Mesenchymal stem cell (in vitro differentiated cells and primary cell): ENCODE results near the gene TSPAN32.

Experiments
- DNase-seq: peaks from one replicate; pipeline ENCODE4 v3.0.0-alpha.2; 2013
- H2AFZ ChIP-seq: one replicate; pipeline ENCODE4 v1.6.1; 2013; ENCODE audit warnings: low read depth, mild to moderate bottlenecking, control low read depth, inconsistent platforms, low read length, moderate library complexity
- H2AK5ac ChIP-seq: 2 replicates; pipeline ENCODE4 v1.6.1; 2013; ENCODE audit warnings: low read length, moderate library complexity, mild to moderate bottlenecking, inconsistent platforms; ENCODE audit not compliant: severe bottlenecking
- H2BK120ac ChIP-seq: one replicate; pipeline ENCODE4 v1.6.1; 2013; ENCODE audit warnings: low read depth, mild to moderate bottlenecking, inconsistent platforms, low read length, moderate library complexity
- H2BK12ac ChIP-seq, 2 experiments: one replicate each; pipeline ENCODE4 v1.6.1; 2013; ENCODE audit warnings: inconsistent platforms in 2 of 2, low read length in 2 of 2, mild to moderate bottlenecking in 2 of 2, moderate library complexity in 2 of 2, control low read depth in 1 of 2
- H2BK15ac ChIP-seq: one replicate; pipeline ENCODE4 v1.6.1; 2013; ENCODE audit warnings: mild to moderate bottlenecking, low read depth, inconsistent platforms; ENCODE audit not compliant: poor library complexity, severe bottlenecking
- H2BK5ac ChIP-seq: 2 replicates; pipeline ENCODE4 v1.6.1; 2013; ENCODE audit warnings: low read depth, mild to moderate bottlenecking, low read length, control low read depth, inconsistent platforms; ENCODE audit not compliant: poor library complexity, severe bottlenecking
- H3K14ac ChIP-seq, 2 experiments: one replicate each; pipeline ENCODE4 v1.6.1; 2013; ENCODE audit warnings: inconsistent platforms in 2 of 2, low read length in 2 of 2, control low read depth in 1 of 2, mild to moderate bottlenecking in 1 of 2, moderate library complexity in 1 of 2
- H3K18ac ChIP-seq, 2 experiments: one replicate each; pipeline ENCODE4 v1.6.1; 2013; ENCODE audit warnings: inconsistent platforms in 2 of 2, low read length in 2 of 2, control low read depth in 1 of 2, low read depth in 1 of 2, mild to moderate bottlenecking in 1 of 2
- H3K23ac ChIP-seq, 2 experiments: one replicate each; pipeline ENCODE4 v1.6.1; 2013; ENCODE audit warnings: inconsistent platforms in 2 of 2, low read length in 2 of 2, mild to moderate bottlenecking in 2 of 2, moderate library complexity in 2 of 2, control low read depth in 1 of 2
- H3K27ac ChIP-seq: 2 replicates; pipeline ENCODE4 v1.5.1; 2013; ENCODE audit warnings: mild to moderate bottlenecking, moderate library complexity, low read length, control low read depth, inconsistent platforms; ENCODE audit not compliant: poor library complexity, severe bottlenecking
- H3K27me3 ChIP-seq, 2 experiments: 2 replicates each; pipeline versions ENCODE4 v1.6.1 to v1.7.0; 2013; ENCODE audit warnings: low read length in 2 of 2, mild to moderate bottlenecking in 2 of 2, moderate library complexity in 2 of 2, control low read depth in 1 of 2, inconsistent platforms in 1 of 2; ENCODE audit not compliant: control insufficient read depth in 1 of 2, insufficient read depth in 1 of 2
- H3K36me3 ChIP-seq, 2 experiments: 2 replicates each; pipeline versions ENCODE4 v1.6.1 to v1.7.0; 2013; ENCODE audit warnings: low read length in 2 of 2, control low read depth in 1 of 2, inconsistent platforms in 1 of 2, low read depth in 1 of 2, mild to moderate bottlenecking in 1 of 2; ENCODE audit not compliant: insufficient read depth in 2 of 2, control insufficient read depth in 1 of 2
- H3K4ac ChIP-seq, 2 experiments: one replicate each; pipeline ENCODE4 v1.6.1; 2013; ENCODE audit warnings: inconsistent platforms in 2 of 2, low read length in 2 of 2, mild to moderate bottlenecking in 2 of 2, moderate library complexity in 2 of 2, control low read depth in 1 of 2, low read depth in 1 of 2
- H3K4me1 ChIP-seq: 2 replicates; pipeline ENCODE4 v1.6.1; 2013; ENCODE audit warnings: low read depth, low read length, control low read depth; ENCODE audit not compliant: control insufficient read depth, insufficient read depth
- H3K4me2 ChIP-seq: 2 replicates; pipeline ENCODE4 v1.6.1; 2013; ENCODE audit warnings: low read length, mild to moderate bottlenecking, inconsistent platforms; ENCODE audit not compliant: poor library complexity, severe bottlenecking
- H3K4me3 ChIP-seq, 2 experiments: 2 replicates each; pipeline versions ENCODE4 v1.5.1 to v1.7.0; 2013; ENCODE audit warnings: low read length in 2 of 2, mild to moderate bottlenecking in 2 of 2, control low read depth in 1 of 2, low read depth in 1 of 2; ENCODE audit not compliant: insufficient read depth in 1 of 2
- H3K79me1 ChIP-seq: replicated peaks from 2 replicates; pipeline ENCODE4 v1.6.1; 2013; ENCODE audit warnings: mild to moderate bottlenecking, control low read depth, low read length, inconsistent platforms; ENCODE audit not compliant: poor library complexity, severe bottlenecking
- H3K9ac ChIP-seq: 2 replicates; pipeline ENCODE4 v1.7.0; 2013; ENCODE audit warnings: mild to moderate bottlenecking, low read length, moderate library complexity
- H3K9me3 ChIP-seq: 2 replicates; pipeline ENCODE4 v1.7.0; 2013; ENCODE audit warnings: mild to moderate bottlenecking, low read length; ENCODE audit not compliant: control insufficient read depth
- H4K8ac ChIP-seq: one replicate; pipeline ENCODE4 v1.6.1; 2013; ENCODE audit warnings: inconsistent platforms, mild to moderate bottlenecking, low read length, moderate library complexity
- H4K91ac ChIP-seq: one replicate; pipeline ENCODE4 v1.6.1; 2013; ENCODE audit warnings: mild to moderate bottlenecking, low read length, inconsistent platforms
- WGBS: methylation state at CpG from one replicate; pipeline ENCODE4 v1.1.7; 2013; ENCODE audit warnings: mixed read lengths; 5-methylcytosine and 5-hydroxymethylcytosine counted together

The TSPAN32 gene

DNA sequence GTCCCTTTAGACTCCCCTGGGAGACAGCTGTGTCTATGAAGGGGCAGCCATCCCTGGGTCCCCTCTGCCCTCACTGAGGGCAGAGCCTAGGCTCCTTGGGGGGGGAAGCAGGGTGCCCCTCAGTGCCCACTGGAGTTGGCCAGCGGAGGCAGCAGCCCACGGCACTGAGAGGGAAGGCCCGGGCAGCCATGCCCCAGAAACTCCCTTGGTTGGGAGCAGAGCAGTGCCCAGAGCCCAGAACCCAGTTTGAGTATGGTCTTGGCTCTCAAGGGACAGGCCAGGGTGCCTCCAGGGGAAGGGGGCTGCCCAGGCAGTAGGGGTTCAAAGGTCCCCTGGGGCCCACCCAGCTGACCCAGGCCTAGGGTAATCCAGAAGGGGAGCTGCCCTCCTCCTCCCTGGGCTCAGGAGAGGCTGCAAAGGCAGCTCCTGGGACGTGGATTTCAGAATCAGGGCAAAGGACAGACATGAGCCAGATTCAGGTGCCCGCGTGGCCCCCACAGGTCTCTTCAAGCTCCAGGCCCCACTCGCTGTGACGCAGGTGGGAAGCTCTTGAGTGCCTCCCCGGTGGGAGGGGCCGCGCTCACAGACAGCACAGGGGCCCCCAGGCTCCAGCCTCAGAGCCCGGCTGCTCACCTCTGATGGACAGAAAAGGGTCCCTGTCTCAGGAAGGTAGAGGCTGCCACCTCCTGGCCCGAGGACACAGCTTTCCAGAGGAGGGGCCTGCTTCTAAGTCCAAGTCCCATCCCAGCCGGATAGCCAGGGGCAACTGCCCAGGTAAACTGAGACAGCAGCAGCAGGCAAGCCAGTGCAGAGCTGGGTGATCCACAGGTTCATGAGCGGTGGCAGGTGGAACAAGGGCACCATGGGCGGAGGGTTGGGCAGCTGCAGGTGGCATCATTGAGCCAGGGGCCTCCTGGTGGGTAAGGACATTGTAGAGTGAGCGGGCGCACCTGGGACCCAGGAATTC, 2.7 kb upstream of the TSPAN32 start:
- Histone ChIP-seq H3K18ac (no peak overlapping the region), H2AK5ac (no peak overlapping the region), H2BK120ac (no peak overlapping the region), H3K9ac (no peak overlapping the region), H2BK12ac (peak overlapping the region in 1 of 2 experiments; percentile 31), H2BK5ac (no peak overlapping the region), H2BK15ac (no peak overlapping the region), H3K4me1 (peaks cover 21% of the 10 kb centered on the region), H3K9me3 (no peaks in the 10 kb centered on the region), H3K4ac (no peak overlapping the region), H3K27ac (no peak overlapping the region), H2AFZ (no peak overlapping the region), H4K91ac (no peak overlapping the region), H3K79me1 (no peaks in the 10 kb centered on the region), H3K4me3 (no peak overlapping the region), H3K27me3 (peaks cover 26 to 37% of the 10 kb centered on the region in 2 experiments), H3K23ac (no peak overlapping the region), H3K36me3 (no peaks in the 10 kb centered on the region), H4K8ac (no peak overlapping the region), H3K14ac (no peak overlapping the region), H3K4me2 (no peak overlapping the region)
- WGBS = 68% methylated on average over 18 of the region's 18 CpGs
- no peak for DNase-seq

- H2BK15ac ChIP-seq = no peak overlapping the region
- H4K91ac ChIP-seq = no peak overlapping the region
- no peak overlapping the region for H4K8ac ChIP-seq
- H2AK5ac ChIP-seq = no peak overlapping the region
- 87% methylated on average over 7 of the region's 10 CpGs for WGBS
- H2BK12ac ChIP-seq = no peak overlapping the region
- H3K4ac ChIP-seq = no peak overlapping the region
- no peak overlapping the region for H2AFZ ChIP-seq
- H3K9ac ChIP-seq = no peak overlapping the region
- peaks cover 19 to 33% of the 10 kb centered on the region in 2 experiments for H3K27me3 ChIP-seq
- no peak overlapping the region for H3K4me2 ChIP-seq
- H3K14ac ChIP-seq = no peak overlapping the region
- H3K9me3 ChIP-seq = no peaks in the 10 kb centered on the region
- H3K4me1 ChIP-seq = peaks cover 21% of the 10 kb centered on the region
- no peaks in the 10 kb centered on the region for H3K36me3 ChIP-seq
- no peak overlapping the region for H2BK120ac ChIP-seq
- H3K79me1 ChIP-seq = no peaks in the 10 kb centered on the region
- no peak overlapping the region for H3K4me3 ChIP-seq
- no peak overlapping the region for H3K18ac ChIP-seq
- H3K27ac ChIP-seq = no peak overlapping the region
- no peak overlapping the region for H2BK5ac ChIP-seq
- DNase-seq = no peak
- H3K23ac ChIP-seq = no peak overlapping the region
Observed at GRCh38 chr11:2299773-2300172, 2.0 kb upstream of the TSPAN32 start.

- Histone ChIP-seq H2BK15ac (no peak overlapping the region), H3K4me2 (no peak overlapping the region), H4K91ac (no peak overlapping the region), H3K18ac (no peak overlapping the region), H4K8ac (no peak overlapping the region), H2BK5ac (no peak overlapping the region), H3K4ac (no peak overlapping the region), H3K4me3 (no peak overlapping the region), H3K23ac (no peak overlapping the region), H3K14ac (no peak overlapping the region), H3K9me3 (no peaks in the 10 kb centered on the region), H3K27me3 (peaks cover 13 to 26% of the 10 kb centered on the region in 2 experiments), H3K9ac (no peak overlapping the region), H3K27ac (no peak overlapping the region), H2BK120ac (no peak overlapping the region), H3K79me1 (no peaks in the 10 kb centered on the region), H2AK5ac (peak overlapping the region; percentile 14), H2BK12ac (no peak overlapping the region), H2AFZ (no peak overlapping the region), H3K4me1 (peaks cover 21% of the 10 kb centered on the region), H3K36me3 (no peaks in the 10 kb centered on the region)
- DNase-seq = no peak
- 88% methylated on average over 15 of the region's 19 CpGs for WGBS
Observed at GRCh38 chr11:2300290-2300935, 1.4 kb upstream of the TSPAN32 start.

DNA sequence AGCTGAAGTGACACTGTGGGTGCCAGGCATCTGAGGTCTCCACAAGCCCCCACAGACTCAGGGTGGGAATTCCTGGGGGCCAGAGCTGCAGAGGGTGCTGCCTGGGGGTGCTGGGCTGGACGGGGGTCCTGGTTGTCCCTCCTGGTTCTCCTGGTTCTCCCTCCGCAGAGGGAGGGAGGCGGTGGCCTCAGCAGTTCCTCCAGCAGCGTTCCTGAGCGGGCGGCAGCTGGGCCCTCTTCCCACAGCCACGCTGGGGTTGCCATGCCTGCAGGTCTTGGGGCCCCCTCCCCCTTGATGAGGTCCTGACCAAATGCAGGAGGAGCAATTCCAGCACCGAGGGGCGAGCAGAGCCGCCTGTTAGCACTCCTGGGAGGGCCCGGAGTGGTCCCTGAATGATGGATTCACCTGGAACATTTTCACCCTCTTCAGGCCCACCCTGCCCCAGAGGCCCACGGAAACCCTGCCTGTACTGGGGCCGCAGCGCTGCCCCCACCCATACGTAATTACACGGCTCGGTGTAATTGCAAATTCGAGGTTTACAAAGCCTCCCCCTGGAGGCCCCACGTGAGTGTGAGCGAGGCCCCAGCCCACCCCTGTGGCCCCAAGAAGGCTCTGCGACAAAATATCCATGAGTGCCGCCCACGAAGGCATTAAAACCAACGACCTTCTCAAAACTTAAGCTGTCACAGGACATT, 730 bp upstream of the TSPAN32 start:
- WGBS = 78% methylated on average over 24 of the region's 24 CpGs
- Histone ChIP-seq H2BK15ac (no peak overlapping the region), H3K4ac (no peak overlapping the region), H3K4me3 (no peak overlapping the region), H2BK12ac (no peak overlapping the region), H3K18ac (no peak overlapping the region), H3K79me1 (no peaks in the 10 kb centered on the region), H4K91ac (no peak overlapping the region), H2BK120ac (no peak overlapping the region), H3K4me2 (no peak overlapping the region), H2AK5ac (no peak overlapping the region), H3K36me3 (no peaks in the 10 kb centered on the region), H2AFZ (no peak overlapping the region), H3K23ac (no peak overlapping the region), H3K9ac (no peak overlapping the region), H3K14ac (no peak overlapping the region), H3K27me3 (peaks cover 10 to 21% of the 10 kb centered on the region in 2 experiments), H3K4me1 (peaks cover 27% of the 10 kb centered on the region), H4K8ac (no peak overlapping the region), H3K9me3 (no peaks in the 10 kb centered on the region), H3K27ac (no peak overlapping the region), H2BK5ac (no peak overlapping the region)
- no peak for DNase-seq
